SKM-1 (cell line): Measurements from ENCODE around the gene ATF6B.
"Not testable (repeated sequence)": the region's sequence is repeated elsewhere in the genome, so short reads cannot be mapped to it uniquely, and the experiment has no call there.

Experiments used
- DNase-seq: peaks from one replicate; lab custom pipeline; 2025; ENCODE audit not compliant: unreplicated experiment; lab: John Stamatoyannopoulos, UW

Gene ATF6B

GRCh38 chr6:32108727-32109113 is 19.3 kb downstream of the ATF6B start:
- DNase-seq = no peak

- no peak for DNase-seq
These were observed 19.9 kb downstream of the ATF6B start for GRCh38 chr6:32108094-32108627.

DNA sequence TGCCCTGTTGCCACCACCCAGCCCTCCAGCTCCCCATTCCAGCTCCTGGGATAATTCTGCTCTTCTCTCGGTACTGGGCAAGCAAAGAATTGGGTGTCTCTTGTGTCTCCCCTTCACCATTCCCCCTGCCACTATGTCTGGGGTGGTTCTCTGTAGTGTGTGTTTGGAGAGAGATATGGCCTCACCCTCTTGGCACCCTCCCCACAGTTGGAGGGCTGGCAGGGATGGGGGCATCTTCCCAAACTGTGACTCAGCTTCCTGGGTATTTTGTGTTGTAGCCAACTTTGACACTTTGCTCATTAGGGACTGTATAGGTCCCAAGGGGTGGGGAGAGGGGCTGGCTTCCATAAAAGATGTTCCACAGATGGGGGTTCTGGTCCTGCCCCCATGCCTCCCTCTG is 20.6 kb downstream of the ATF6B start:
- DNase-seq = no peak

- no peak for DNase-seq
These were observed 22.6 kb downstream of the ATF6B start for GRCh38 chr6:32105433-32105832.

GRCh38 chr6:32102255-32102654 is 25.8 kb downstream of the ATF6B start:
- DNase-seq = no peak

GRCh38 chr6:32100251-32100650 is 27.8 kb downstream of the ATF6B start:
- not testable (repeated sequence) for DNase-seq

- DNase-seq = no peak
These were observed 30.7 kb downstream of the ATF6B start for GRCh38 chr6:32097364-32097763.

DNA sequence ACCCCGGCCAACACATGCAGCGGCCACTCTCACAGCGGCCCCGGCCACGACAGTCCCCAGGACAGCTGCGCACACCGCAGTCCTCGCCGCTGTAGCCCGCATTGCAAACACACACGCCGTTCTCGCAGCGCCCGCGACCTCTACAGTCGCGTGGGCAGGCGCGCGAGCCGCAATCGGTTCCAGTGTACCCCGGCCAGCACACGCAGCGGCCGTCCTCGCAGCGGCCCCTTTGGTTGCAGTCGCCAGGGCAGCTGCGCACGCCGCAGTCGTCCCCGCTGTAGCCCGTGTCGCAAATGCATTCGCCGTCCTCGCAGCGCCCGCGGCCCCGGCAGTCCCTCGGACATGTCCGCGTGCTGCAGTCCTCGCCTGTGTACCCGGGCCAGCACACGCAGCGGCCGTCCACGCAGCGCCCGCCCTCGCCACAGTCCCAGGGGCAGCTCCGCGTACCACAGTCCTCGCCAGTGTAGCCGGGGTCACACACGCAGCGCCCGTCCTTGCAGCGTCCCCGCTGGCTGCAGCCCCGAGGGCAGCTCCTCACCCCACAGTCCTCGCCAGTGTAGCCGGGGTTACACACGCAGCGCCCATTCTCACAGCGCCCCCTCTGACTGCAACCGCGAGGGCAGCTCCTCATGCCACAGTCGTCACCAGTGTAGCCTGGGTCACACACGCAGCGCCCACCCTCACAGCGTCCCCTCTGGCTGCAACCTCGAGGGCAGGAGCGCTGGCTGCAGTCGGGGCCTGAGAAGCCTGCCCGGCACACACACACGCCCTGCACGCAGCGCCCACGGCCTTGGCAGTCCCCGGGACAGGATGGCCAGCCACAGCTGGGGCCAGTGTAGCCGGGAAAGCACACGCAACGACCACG is 31.4 kb downstream of the ATF6B start:
- no peak for DNase-seq

DNA sequence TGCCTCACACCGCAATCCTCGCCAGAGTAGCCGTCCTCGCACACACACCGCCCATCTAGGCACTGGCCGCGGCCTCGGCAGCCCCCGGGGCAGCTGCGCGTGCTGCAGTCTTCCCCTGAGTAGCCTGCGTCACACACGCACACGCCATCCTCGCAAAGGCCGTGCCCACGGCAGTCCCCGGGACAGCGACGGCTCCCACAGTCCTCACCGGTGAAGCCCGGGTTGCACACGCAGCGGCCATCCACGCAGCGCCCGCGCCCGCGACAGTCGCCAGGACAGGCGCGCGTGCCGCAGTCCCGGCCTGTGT is 32.0 kb downstream of the ATF6B start:
- no peak for DNase-seq

GRCh38 chr6:32095338-32096086 is 32.5 kb downstream of the ATF6B start:
- no peak for DNase-seq

DNA sequence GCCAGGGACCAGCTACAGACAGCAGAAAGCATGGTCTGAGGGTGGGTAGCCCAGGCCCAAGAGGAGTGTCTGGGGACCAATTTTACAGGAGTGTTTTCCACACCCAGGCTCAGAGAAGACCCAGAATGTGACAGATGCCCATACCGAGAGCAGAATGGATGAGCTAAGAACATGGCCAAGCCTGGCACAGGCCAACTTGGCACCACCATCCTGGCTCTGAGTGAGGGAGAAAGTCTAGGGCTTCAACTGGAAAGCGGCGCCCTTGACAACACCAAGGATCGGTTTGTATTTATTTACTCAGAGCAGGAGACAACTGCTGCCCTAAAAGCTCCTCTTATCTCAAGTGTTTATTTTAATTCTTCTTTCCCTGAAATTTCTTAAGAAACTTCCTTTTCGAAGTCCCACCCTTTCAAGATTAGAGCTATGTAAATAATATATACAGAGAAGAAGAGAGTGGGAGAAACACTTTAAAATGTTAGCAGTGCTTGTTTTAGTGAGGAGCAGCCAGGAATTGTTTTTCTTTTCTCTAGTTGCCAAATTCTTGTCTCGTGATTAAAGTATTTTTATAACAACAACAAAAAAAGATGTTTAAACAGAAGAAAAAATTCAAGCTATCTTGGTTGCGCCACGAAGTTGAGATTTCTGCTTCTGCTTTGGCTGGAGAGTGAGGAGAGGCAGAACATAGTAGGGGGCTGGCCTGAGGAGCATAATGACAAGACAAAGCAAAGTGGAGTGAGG is 35.1 kb downstream of the ATF6B start:
- no peak for DNase-seq

DNA sequence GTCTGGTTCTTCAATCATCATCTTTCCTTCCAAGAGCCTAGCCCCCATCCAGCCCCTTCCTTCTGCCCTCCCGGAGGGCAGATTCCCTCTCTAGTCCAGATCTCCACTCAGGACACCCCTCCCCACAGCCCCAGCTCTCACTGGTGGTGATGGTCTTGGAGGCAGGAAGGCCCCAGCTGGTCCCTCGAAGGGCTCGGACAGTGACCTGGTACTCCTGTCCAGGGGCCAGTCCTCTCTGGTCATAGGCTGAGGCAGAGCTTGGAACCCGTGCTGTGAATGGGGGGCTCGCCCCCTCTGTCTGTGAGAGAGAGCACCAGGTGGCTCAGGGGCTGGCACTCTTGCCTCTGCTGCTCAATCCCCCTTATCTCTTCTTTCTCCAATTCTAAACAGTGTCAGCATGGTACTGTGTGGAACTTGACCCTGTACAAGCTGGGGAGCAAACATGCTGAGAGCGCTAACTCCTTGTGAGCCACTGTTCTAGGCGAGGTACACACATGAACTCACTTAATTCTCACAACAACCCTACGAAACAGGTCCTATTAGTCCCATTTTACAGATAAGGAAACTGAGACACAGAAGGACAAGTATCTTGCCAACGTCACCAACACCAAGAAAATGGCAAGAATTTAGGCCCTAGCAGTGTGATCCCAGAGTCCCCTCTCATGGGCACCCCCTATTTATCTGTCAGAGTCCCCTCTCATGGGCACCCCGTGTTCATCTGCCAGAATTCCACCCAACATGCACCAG is 38.8 kb downstream of the ATF6B start:
- no peak for DNase-seq

DNA sequence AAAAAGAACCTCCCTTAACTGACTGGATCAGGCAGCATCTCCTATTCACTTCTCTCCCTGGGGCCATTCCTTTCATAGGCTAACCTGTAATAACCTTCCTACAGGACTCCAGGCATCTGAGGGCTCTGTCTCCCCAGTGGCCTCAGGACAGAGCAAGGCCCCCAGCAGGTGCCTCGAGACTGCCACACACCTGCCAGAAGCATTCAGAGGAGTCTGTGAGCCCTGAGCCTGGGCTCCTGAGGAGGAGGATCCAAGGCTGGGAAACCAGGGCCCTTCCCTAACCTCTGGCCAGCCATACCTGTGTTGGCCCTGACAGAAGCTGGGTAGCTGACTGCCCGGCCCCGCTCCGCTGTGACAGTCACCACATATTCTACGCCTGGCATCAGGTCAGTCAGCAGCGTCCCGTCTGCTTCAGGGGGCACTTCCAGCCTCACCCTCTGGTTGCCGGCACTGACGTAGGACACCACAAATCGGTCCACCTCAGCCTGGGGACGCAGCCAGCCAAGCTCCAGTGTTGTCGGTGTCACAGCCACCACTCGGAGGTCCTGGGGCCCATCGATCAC is 39.5 kb downstream of the ATF6B start:
- DNase-seq = no peak

DNA sequence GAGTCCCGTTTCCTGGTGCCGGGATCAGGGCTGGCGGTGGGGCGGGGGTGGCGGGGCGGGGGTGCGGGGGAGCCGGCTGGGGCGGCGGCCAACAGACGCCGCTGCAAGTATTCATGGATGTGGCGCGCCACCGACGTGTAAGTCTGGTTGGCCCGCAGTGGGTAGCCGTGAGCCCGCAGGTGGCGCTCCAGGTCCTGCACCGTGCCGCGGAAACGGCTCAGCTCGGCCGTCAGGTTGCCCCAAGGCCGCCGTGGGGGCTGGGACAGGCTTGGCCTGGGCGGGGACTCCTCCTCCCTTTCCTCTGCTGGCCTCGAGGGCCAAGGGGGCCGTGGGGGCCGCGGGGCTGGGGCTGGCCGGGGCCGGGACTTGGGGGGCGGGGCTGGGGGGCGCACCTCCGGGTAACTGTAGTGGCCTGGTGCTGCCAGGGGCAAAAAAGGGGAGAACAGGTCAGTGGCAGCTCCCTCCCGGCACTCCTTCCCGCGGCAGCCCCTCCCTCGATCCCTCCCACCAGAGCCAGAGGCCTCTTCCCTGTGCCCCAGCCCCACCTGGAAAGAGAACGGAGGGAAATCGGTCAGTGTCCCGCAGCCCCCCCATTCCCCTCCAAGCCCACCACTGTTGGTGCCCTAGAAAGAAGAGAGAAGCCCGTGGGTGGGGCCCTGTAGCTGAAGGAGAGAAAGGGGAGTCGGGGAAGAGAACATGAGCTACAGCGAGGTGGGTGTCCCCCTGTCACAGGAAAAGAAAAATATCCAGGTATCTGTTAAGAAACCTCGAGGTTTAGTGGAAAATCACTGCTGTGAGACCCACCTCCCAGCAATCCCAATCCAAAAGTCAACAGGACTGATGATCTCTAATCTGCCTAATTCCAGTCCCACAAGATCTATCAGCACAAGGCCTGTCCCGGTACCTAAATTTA is 40.2 kb downstream of the ATF6B start:
- no peak for DNase-seq

- no peak for DNase-seq
These were observed 41.1 kb downstream of the ATF6B start for GRCh38 chr6:32086661-32087573.

- no peak for DNase-seq
These were observed 42.1 kb downstream of the ATF6B start for GRCh38 chr6:32085759-32086459.

GRCh38 chr6:32084780-32085179 is 43.3 kb downstream of the ATF6B start:
- DNase-seq = no peak
